Measurements from ENCODE around the gene ANGEL1.

ANGEL1 gene

GRCh38 chr14:76774821-76775694 is 37.6 kb downstream of the ANGEL1 start:
- Histone ChIP-seq H3K9ac (ENCODE audit: low read depth in 1 of 2, low read length in 2 of 2) (no peak overlapping the region), H3K27me3 (ENCODE audit: control insufficient read depth in 1 of 2, insufficient read depth in 2 of 2, low read length in 2 of 2) (no peaks in the 10 kb centered on the region), H3K4me3 (ENCODE audit: low read depth in 1 of 2, low read length in 2 of 2) (no peak overlapping the region), H3K4me1 (ENCODE audit: control insufficient read depth in 1 of 2, insufficient read depth in 2 of 2, low read length in 2 of 2) (peaks cover 15 to 20% of the 10 kb centered on the region in 2 donors), H3K9me3 (ENCODE audit: control insufficient read depth in 1 of 2, low read length in 2 of 2) (no peaks in the 10 kb centered on the region), H3K27ac (ENCODE audit: low read depth, low read length) (no peak overlapping the region), H3K36me3 (ENCODE audit: control insufficient read depth in 1 of 2, insufficient read depth in 2 of 2, low read length in 2 of 2) (peaks cover 0 to 4% of the 10 kb centered on the region in 2 donors)

- no peaks in the 10 kb centered on the region for H3K27me3 ChIP-seq (ENCODE audit: control insufficient read depth in 1 of 2, insufficient read depth in 2 of 2, low read length in 2 of 2)
- H3K4me3 ChIP-seq (ENCODE audit: low read depth in 1 of 2, low read length in 2 of 2) = no peak overlapping the region
- peaks cover 15 to 20% of the 10 kb centered on the region in 2 donors for H3K4me1 ChIP-seq (ENCODE audit: control insufficient read depth in 1 of 2, insufficient read depth in 2 of 2, low read length in 2 of 2)
- no peak overlapping the region for H3K9ac ChIP-seq (ENCODE audit: low read depth in 1 of 2, low read length in 2 of 2)
- peaks cover 0 to under 1% of the 10 kb centered on the region in 2 donors for H3K36me3 ChIP-seq (ENCODE audit: control insufficient read depth in 1 of 2, insufficient read depth in 2 of 2, low read length in 2 of 2)
- no peaks in the 10 kb centered on the region for H3K9me3 ChIP-seq (ENCODE audit: control insufficient read depth in 1 of 2, low read length in 2 of 2)
- H3K27ac ChIP-seq (ENCODE audit: low read depth, low read length) = peak overlapping the region; percentile 48
Observed at GRCh38 chr14:76773956-76774820, 38.5 kb downstream of the ANGEL1 start.

GRCh38 chr14:76773188-76773885 is 39.3 kb downstream of the ANGEL1 start:
- H3K9ac ChIP-seq (ENCODE audit: low read depth in 1 of 2, low read length in 2 of 2) = no peak overlapping the region
- peaks cover 20 to 24% of the 10 kb centered on the region in 2 donors for H3K4me1 ChIP-seq (ENCODE audit: control insufficient read depth in 1 of 2, insufficient read depth in 2 of 2, low read length in 2 of 2)
- H3K36me3 ChIP-seq (ENCODE audit: control insufficient read depth in 1 of 2, insufficient read depth in 2 of 2, low read length in 2 of 2) = no peaks in the 10 kb centered on the region
- H3K27me3 ChIP-seq (ENCODE audit: control insufficient read depth in 1 of 2, insufficient read depth in 2 of 2, low read length in 2 of 2) = no peaks in the 10 kb centered on the region
- peak overlapping the region; percentile 64 for H3K27ac ChIP-seq (ENCODE audit: low read depth, low read length)
- H3K9me3 ChIP-seq (ENCODE audit: control insufficient read depth in 1 of 2, low read length in 2 of 2) = no peaks in the 10 kb centered on the region
- H3K4me3 ChIP-seq (ENCODE audit: low read depth in 1 of 2, low read length in 2 of 2) = no peak overlapping the region

GRCh38 chr14:76772300-76773187 is 40.1 kb downstream of the ANGEL1 start:
- H3K4me3 ChIP-seq (ENCODE audit: low read depth in 1 of 2, low read length in 2 of 2) = no peak overlapping the region
- H3K9me3 ChIP-seq (ENCODE audit: control insufficient read depth in 1 of 2, low read length in 2 of 2) = no peaks in the 10 kb centered on the region
- H3K27me3 ChIP-seq (ENCODE audit: control insufficient read depth in 1 of 2, insufficient read depth in 2 of 2, low read length in 2 of 2) = no peaks in the 10 kb centered on the region
- peak overlapping the region in 1 of 2 donors; percentile 29 for H3K9ac ChIP-seq (ENCODE audit: low read depth in 1 of 2, low read length in 2 of 2)
- peaks cover 25 to 31% of the 10 kb centered on the region in 2 donors for H3K4me1 ChIP-seq (ENCODE audit: control insufficient read depth in 1 of 2, insufficient read depth in 2 of 2, low read length in 2 of 2)
- H3K36me3 ChIP-seq (ENCODE audit: control insufficient read depth in 1 of 2, insufficient read depth in 2 of 2, low read length in 2 of 2) = no peaks in the 10 kb centered on the region
- peak overlapping the region; percentile 64 for H3K27ac ChIP-seq (ENCODE audit: low read depth, low read length)

- no peaks in the 10 kb centered on the region for H3K27me3 ChIP-seq (ENCODE audit: control insufficient read depth in 1 of 2, insufficient read depth in 2 of 2, low read length in 2 of 2)
- H3K4me3 ChIP-seq (ENCODE audit: low read depth in 1 of 2, low read length in 2 of 2) = no peak overlapping the region
- H3K9ac ChIP-seq (ENCODE audit: low read depth in 1 of 2, low read length in 2 of 2) = no peak overlapping the region
- peaks cover 25 to 32% of the 10 kb centered on the region in 2 donors for H3K4me1 ChIP-seq (ENCODE audit: control insufficient read depth in 1 of 2, insufficient read depth in 2 of 2, low read length in 2 of 2)
- H3K36me3 ChIP-seq (ENCODE audit: control insufficient read depth in 1 of 2, insufficient read depth in 2 of 2, low read length in 2 of 2) = no peaks in the 10 kb centered on the region
- H3K9me3 ChIP-seq (ENCODE audit: control insufficient read depth in 1 of 2, low read length in 2 of 2) = no peaks in the 10 kb centered on the region
- H3K27ac ChIP-seq (ENCODE audit: low read depth, low read length) = peak overlapping the region; percentile 3
Observed at GRCh38 chr14:76771437-76771980, 41.2 kb downstream of the ANGEL1 start.

- Histone ChIP-seq H3K9me3 (ENCODE audit: control insufficient read depth in 1 of 2, low read length in 2 of 2) (no peaks in the 10 kb centered on the region), H3K9ac (ENCODE audit: low read depth in 1 of 2, low read length in 2 of 2) (no peak overlapping the region), H3K36me3 (ENCODE audit: control insufficient read depth in 1 of 2, insufficient read depth in 2 of 2, low read length in 2 of 2) (no peaks in the 10 kb centered on the region), H3K27me3 (ENCODE audit: control insufficient read depth in 1 of 2, insufficient read depth in 2 of 2, low read length in 2 of 2) (no peaks in the 10 kb centered on the region), H3K4me3 (ENCODE audit: low read depth in 1 of 2, low read length in 2 of 2) (no peak overlapping the region), H3K27ac (ENCODE audit: low read depth, low read length) (no peak overlapping the region), H3K4me1 (ENCODE audit: control insufficient read depth in 1 of 2, insufficient read depth in 2 of 2, low read length in 2 of 2) (peaks cover 25 to 29% of the 10 kb centered on the region in 2 donors)
Observed at GRCh38 chr14:76770521-76771436, 41.9 kb downstream of the ANGEL1 start.

GRCh38 chr14:76769636-76770292 is 42.9 kb downstream of the ANGEL1 start:
- Histone ChIP-seq H3K36me3 (ENCODE audit: control insufficient read depth in 1 of 2, insufficient read depth in 2 of 2, low read length in 2 of 2) (no peaks in the 10 kb centered on the region), H3K27me3 (ENCODE audit: control insufficient read depth in 1 of 2, insufficient read depth in 2 of 2, low read length in 2 of 2) (no peaks in the 10 kb centered on the region), H3K4me1 (ENCODE audit: control insufficient read depth in 1 of 2, insufficient read depth in 2 of 2, low read length in 2 of 2) (peaks cover 28 to 29% of the 10 kb centered on the region in 2 donors), H3K4me3 (ENCODE audit: low read depth in 1 of 2, low read length in 2 of 2) (no peak overlapping the region), H3K27ac (ENCODE audit: low read depth, low read length) (no peak overlapping the region), H3K9ac (ENCODE audit: low read depth in 1 of 2, low read length in 2 of 2) (no peak overlapping the region), H3K9me3 (ENCODE audit: control insufficient read depth in 1 of 2, low read length in 2 of 2) (no peaks in the 10 kb centered on the region)

- Histone ChIP-seq H3K4me1 (ENCODE audit: control insufficient read depth in 1 of 2, insufficient read depth in 2 of 2, low read length in 2 of 2) (peaks cover 29 to 30% of the 10 kb centered on the region in 2 donors), H3K27ac (ENCODE audit: low read depth, low read length) (peak overlapping the region; percentile 45), H3K9ac (ENCODE audit: low read depth in 1 of 2, low read length in 2 of 2) (no peak overlapping the region), H3K4me3 (ENCODE audit: low read depth in 1 of 2, low read length in 2 of 2) (peak overlapping the region in 1 of 2 donors; percentile 28), H3K27me3 (ENCODE audit: control insufficient read depth in 1 of 2, insufficient read depth in 2 of 2, low read length in 2 of 2) (no peaks in the 10 kb centered on the region), H3K36me3 (ENCODE audit: control insufficient read depth in 1 of 2, insufficient read depth in 2 of 2, low read length in 2 of 2) (no peaks in the 10 kb centered on the region), H3K9me3 (ENCODE audit: control insufficient read depth in 1 of 2, low read length in 2 of 2) (no peaks in the 10 kb centered on the region)
Observed at GRCh38 chr14:76768671-76769500, 43.8 kb downstream of the ANGEL1 start.

All from duodenal mucosa (tissue), 2 donors.